ENCODE data around the gene SLC35G6. TPM values are rescaled to one million over a fixed set of nuclear protein-coding genes. Genes with fewer than 3 reads are reported as not detected.

The SLC35G6 gene
- total RNA-seq, 4 donors from 2014 or later, result not detected

DNA sequence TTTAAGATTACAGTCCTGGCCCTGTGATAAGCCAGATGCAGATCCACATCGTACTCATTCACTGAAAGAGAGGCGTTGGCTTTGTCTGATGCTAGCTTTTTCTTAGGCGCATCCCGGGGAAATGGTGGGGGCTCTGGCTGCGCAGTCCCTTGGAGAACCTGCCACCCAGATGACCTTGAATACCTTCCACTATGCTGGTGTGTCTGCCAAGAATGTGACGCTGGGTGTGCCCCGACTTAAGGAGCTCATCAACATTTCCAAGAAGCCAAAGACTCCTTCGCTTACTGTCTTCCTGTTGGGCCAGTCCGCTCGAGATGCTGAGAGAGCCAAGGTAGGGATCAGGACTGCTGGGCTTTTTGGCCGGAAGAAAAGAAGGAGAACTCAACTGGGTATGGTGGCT, 26.9 kb downstream of the SLC35G6 start:
- Histone ChIP-seq H3K27me3 (no peaks in the 10 kb centered on the region), H3K9me3 (no peaks in the 10 kb centered on the region), H3K4me1 (peaks cover 0 to 4% (median 0%) of the 10 kb centered on the region in 3 donors), H3K4me3 (no peak overlapping the region), H3K27ac (no peak overlapping the region), H3K36me3 (peaks cover 61 to 100% (median 82%) of the 10 kb centered on the region in 3 donors)
- DNase-seq, result no peak
- 46 to 72% methylated on average over 7 to 8 of the region's 11 CpGs for WGBS, 2 donors
- no peak for TF ChIP-seq POLR2A (IDR thresholded peaks at IDR 0.05)
- TF ChIP-seq, protein P1, sequence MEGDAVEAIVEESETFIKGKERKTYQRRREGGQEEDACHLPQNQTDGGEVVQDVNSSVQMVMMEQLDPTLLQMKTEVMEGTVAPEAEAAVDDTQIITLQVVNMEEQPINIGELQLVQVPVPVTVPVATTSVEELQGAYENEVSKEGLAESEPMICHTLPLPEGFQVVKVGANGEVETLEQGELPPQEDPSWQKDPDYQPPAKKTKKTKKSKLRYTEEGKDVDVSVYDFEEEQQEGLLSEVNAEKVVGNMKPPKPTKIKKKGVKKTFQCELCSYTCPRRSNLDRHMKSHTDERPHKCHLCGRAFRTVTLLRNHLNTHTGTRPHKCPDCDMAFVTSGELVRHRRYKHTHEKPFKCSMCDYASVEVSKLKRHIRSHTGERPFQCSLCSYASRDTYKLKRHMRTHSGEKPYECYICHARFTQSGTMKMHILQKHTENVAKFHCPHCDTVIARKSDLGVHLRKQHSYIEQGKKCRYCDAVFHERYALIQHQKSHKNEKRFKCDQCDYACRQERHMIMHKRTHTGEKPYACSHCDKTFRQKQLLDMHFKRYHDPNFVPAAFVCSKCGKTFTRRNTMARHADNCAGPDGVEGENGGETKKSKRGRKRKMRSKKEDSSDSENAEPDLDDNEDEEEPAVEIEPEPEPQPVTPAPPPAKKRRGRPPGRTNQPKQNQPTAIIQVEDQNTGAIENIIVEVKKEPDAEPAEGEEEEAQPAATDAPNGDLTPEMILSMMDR (IDR thresholded peaks at IDR 0.05), result no peak
- intact Hi-C loops (cut with DNase I), result no loop called here

DNA sequence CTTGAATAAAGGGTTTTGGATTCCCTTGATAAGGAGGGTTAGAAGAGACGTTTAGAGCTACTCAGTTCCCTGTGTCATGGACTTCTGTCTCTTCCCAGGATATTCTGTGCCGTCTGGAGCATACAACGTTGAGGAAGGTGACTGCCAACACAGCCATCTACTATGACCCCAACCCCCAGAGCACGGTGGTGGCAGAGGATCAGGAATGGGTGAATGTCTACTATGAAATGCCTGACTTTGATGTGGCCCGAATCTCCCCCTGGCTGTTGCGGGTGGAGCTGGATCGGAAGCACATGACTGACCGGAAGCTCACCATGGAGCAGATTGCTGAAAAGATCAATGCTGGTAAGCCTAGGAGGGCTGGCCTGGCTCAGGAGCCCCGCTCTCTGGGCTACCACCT, 27.6 kb downstream of the SLC35G6 start:
- Histone ChIP-seq H3K36me3 (peaks cover 59 to 100% (median 75%) of the 10 kb centered on the region in 3 donors), H3K27ac (peak overlapping the region in 2 of 4 donors; percentile 4 to 36), H3K27me3 (no peaks in the 10 kb centered on the region), H3K9me3 (no peaks in the 10 kb centered on the region), H3K4me1 (peaks cover 0 to 4% (median 0%) of the 10 kb centered on the region in 3 donors), H3K4me3 (no peak overlapping the region)
- intact Hi-C loops (cut with DNase I), result no loop called here
- WGBS, 2 donors, result 84 to 91% methylated on average over 8 to 9 of the region's 9 CpGs
- no peak for DNase-seq
- no peak for TF ChIP-seq POLR2A (IDR thresholded peaks at IDR 0.05)
- TF ChIP-seq, protein P1 (IDR thresholded peaks at IDR 0.05), result no peak

DNA sequence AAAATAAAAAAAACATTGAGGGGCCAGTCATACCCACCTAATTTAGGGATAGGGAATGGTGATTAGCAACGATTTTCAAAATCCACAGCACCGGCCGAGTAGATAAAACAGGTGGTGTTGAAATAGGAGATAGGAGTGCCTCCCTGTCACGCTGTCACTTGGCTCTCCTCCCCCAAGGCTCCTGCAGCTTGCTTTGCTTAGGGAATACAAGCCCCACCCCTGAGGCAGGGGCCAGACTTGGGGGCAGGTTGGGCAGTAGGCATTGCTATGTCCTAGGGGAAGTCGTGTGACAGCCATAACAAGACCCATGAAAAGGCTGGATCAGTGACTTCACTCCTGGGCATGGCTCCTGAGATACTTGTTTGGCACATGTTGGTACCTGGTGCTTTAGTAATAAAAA, 28.7 kb downstream of the SLC35G6 start:
- H3K4me3 ChIP-seq, result no peak overlapping the region
- TF ChIP-seq, protein P1 (IDR thresholded peaks at IDR 0.05), result no peak
- no peak for TF ChIP-seq POLR2A (IDR thresholded peaks at IDR 0.05)
- H3K27me3 ChIP-seq, result no peaks in the 10 kb centered on the region
- peaks cover 0 to 4% (median 0%) of the 10 kb centered on the region in 3 donors for H3K4me1 ChIP-seq
- DNase-seq, result no peak
- H3K9me3 ChIP-seq, result no peaks in the 10 kb centered on the region
- intact Hi-C loops (cut with DNase I), result no loop called here
- H3K27ac ChIP-seq, result no peak overlapping the region
- 73 to 86% methylated on average over 4 to 5 of the region's 5 CpGs for WGBS, 2 donors
- H3K36me3 ChIP-seq, result peaks cover 57 to 98% (median 71%) of the 10 kb centered on the region in 3 donors

DNA sequence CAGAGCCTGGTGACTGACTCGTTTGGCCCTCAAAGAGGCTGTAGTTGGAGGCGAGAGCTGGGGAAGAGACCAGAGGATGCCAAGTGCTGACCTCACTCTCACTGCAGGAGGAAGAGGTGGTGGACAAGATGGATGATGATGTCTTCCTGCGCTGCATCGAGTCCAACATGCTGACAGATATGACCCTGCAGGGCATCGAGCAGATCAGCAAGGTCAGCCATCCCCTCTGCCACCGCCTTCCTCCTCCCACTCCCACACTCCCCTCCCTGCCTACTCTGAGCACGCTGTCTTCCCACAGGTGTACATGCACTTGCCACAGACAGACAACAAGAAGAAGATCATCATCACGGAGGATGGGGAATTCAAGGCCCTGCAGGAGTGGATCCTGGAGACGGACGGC, 29.9 kb downstream of the SLC35G6 start:
- Histone ChIP-seq H3K36me3 (peaks cover 53 to 89% (median 66%) of the 10 kb centered on the region in 3 donors), H3K27ac (no peak overlapping the region), H3K4me3 (no peak overlapping the region), H3K27me3 (no peaks in the 10 kb centered on the region), H3K4me1 (peaks cover 0 to 4% (median 0%) of the 10 kb centered on the region in 3 donors), H3K9me3 (no peaks in the 10 kb centered on the region)
- intact Hi-C loops (cut with DNase I), result no loop called here
- no peak for DNase-seq
- TF ChIP-seq, protein P1 (IDR thresholded peaks at IDR 0.05), result no peak
- TF ChIP-seq POLR2A (IDR thresholded peaks at IDR 0.05), result no peak
- 67 to 73% methylated on average over 5 to 6 of the region's 10 CpGs for WGBS, 2 donors

DNA sequence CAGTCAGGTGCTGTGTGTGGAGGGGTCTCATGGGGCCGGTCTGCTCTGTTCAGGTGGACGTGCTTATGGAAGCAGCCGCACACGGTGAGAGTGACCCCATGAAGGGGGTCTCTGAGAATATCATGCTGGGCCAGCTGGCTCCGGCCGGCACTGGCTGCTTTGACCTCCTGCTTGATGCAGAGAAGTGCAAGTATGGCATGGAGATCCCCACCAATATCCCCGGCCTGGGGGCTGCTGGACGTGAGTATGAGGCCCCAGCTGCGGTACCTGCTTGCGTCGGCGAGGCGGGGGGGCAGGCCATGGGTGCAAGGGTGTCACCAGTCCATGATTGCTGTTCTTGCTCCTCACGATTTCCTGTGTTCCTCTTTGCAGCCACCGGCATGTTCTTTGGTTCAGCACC, 30.9 kb downstream of the SLC35G6 start:
- DNase-seq, result no peak
- peaks cover 0 to 4% (median 0%) of the 10 kb centered on the region in 3 donors for H3K4me1 ChIP-seq
- intact Hi-C loops (cut with DNase I), result no loop called here
- H3K27ac ChIP-seq, result no peak overlapping the region
- no peaks in the 10 kb centered on the region for H3K9me3 ChIP-seq
- TF ChIP-seq POLR2A (IDR thresholded peaks at IDR 0.05), result no peak
- TF ChIP-seq, protein P1 (IDR thresholded peaks at IDR 0.05), result no peak
- H3K4me3 ChIP-seq, result no peak overlapping the region
- H3K36me3 ChIP-seq, result peaks cover 52 to 79% (median 56%) of the 10 kb centered on the region in 3 donors
- 87 to 89% methylated on average over 6 to 11 of the region's 15 CpGs for WGBS, 2 donors
- H3K27me3 ChIP-seq, result no peaks in the 10 kb centered on the region
